Osteocyte (in vitro differentiated cells): ENCODE measurements around the gene RCN2. TPM values are rescaled to one million over a fixed set of nuclear protein-coding genes. Genes with fewer than 3 reads are reported as not detected.

ENCODE experiments used
- DNase-seq: peaks from one replicate; pipeline ENCODE4 v3.0.0; 2021; ENCODE audit warnings: mixed read lengths; ENCODE audit not compliant: unreplicated experiment; ENCODE audit errors: extremely low spot score
- H3K27ac Mint-ChIP-seq: one replicate; pipeline ENCODE4 v1.8.0; 2021; ENCODE audit warnings: mild to moderate bottlenecking, mixed read lengths; ENCODE audit not compliant: unreplicated experiment
- H3K27me3 Mint-ChIP-seq: one replicate; pipeline ENCODE4 v1.8.0; 2021; ENCODE audit warnings: mixed read lengths; ENCODE audit not compliant: unreplicated experiment
- H3K36me3 Mint-ChIP-seq: one replicate; pipeline ENCODE4 v1.8.0; 2021; ENCODE audit warnings: mixed read lengths; ENCODE audit not compliant: unreplicated experiment
- H3K4me1 Mint-ChIP-seq: one replicate; pipeline ENCODE4 v1.8.0; 2021; ENCODE audit warnings: mixed read lengths; ENCODE audit not compliant: unreplicated experiment
- H3K4me3 Mint-ChIP-seq: one replicate; pipeline ENCODE4 v1.8.0; 2021; ENCODE audit warnings: mild to moderate bottlenecking, moderate library complexity, mixed read lengths; ENCODE audit not compliant: unreplicated experiment
- H3K9me3 Mint-ChIP-seq: one replicate; pipeline ENCODE4 v1.8.0; 2021; ENCODE audit warnings: mixed read lengths; ENCODE audit not compliant: unreplicated experiment
- total RNA-seq: library from RNA; stranded (reverse); gene quantifications from 2 replicates; pipeline ENCODE4 v1.2.1, GENCODE V29; 2021
- TF ChIP-seq, protein P1 (sequence below): fragments of 200-600 bp; sonication (generic); IDR thresholded peaks from 2 replicates; pipeline ENCODE4 v1.5.0; 2021; ENCODE audit warnings: antibody characterized with exemption, mild to moderate bottlenecking, moderate library complexity

Gene RCN2
- total RNA-seq, 1 donor from 2014 or later, result 81.3 TPM

- TF ChIP-seq, protein P1, sequence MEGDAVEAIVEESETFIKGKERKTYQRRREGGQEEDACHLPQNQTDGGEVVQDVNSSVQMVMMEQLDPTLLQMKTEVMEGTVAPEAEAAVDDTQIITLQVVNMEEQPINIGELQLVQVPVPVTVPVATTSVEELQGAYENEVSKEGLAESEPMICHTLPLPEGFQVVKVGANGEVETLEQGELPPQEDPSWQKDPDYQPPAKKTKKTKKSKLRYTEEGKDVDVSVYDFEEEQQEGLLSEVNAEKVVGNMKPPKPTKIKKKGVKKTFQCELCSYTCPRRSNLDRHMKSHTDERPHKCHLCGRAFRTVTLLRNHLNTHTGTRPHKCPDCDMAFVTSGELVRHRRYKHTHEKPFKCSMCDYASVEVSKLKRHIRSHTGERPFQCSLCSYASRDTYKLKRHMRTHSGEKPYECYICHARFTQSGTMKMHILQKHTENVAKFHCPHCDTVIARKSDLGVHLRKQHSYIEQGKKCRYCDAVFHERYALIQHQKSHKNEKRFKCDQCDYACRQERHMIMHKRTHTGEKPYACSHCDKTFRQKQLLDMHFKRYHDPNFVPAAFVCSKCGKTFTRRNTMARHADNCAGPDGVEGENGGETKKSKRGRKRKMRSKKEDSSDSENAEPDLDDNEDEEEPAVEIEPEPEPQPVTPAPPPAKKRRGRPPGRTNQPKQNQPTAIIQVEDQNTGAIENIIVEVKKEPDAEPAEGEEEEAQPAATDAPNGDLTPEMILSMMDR, result no peak
- Mint-ChIP-seq H3K4me3 (no peak overlapping the region), H3K9me3 (no peaks in the 10 kb centered on the region), H3K4me1 (peaks cover 19% of the 10 kb centered on the region), H3K36me3 (peaks cover 6% of the 10 kb centered on the region), H3K27ac (no peak overlapping the region), H3K27me3 (peaks cover 42% of the 10 kb centered on the region)
- no peak for DNase-seq
These were observed 2.4 kb upstream of the RCN2 start for GRCh38 chr15:76929011-76929760.

- Mint-ChIP-seq H3K9me3 (no peaks in the 10 kb centered on the region), H3K27ac (no peak overlapping the region), H3K4me1 (peaks cover 23% of the 10 kb centered on the region), H3K4me3 (peak overlapping the region; percentile 77), H3K27me3 (peaks cover 28% of the 10 kb centered on the region), H3K36me3 (peaks cover 14% of the 10 kb centered on the region)
- TF ChIP-seq, protein P1, result no peak
- DNase-seq, result no peak
These were observed 635 bp upstream of the RCN2 start for GRCh38 chr15:76930831-76931396.

DNA sequence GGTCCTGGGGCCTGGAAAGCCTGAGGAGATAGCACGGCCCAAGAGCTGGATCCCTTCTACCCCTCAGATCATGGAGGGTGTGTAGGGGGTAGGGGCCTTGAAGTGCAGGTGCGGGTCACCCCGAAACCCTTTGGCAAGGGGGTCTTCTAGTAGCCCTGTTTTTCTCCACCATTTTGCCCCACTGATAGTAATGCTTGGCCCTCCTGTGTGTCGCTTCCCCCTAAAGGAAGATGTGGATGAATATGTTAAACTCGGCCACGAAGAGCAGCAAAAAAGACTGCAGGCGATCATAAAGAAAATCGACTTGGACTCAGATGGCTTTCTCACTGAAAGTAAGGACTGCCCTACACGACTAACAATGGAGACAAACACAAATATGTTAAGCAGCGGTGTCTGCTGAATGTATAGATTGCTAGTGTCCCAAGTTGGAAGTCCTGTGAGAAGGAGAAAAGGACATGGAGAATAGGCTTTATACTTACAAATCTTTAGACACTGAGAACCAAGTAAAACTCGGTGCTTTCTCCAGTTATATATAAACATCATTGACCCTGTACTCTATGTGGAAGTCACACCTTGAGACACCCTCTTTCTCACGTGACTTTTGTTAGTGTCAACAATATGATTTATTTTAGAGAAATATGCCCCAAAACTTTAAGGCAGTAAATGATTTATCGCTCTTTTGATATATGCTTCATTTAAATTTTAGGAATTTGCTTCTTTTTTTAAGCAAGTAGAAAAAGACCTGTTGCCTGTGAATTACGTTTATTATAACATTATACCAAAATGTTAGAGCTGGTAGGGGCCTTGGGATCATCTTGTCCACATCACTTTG, 802 bp downstream of the RCN2 start:
- H3K36me3 Mint-ChIP-seq, result peaks cover 21% of the 10 kb centered on the region
- peak overlapping the region; percentile 82 for H3K4me3 Mint-ChIP-seq
- DNase-seq, result no peak
- no peaks in the 10 kb centered on the region for H3K9me3 Mint-ChIP-seq
- H3K27me3 Mint-ChIP-seq, result peaks cover 18% of the 10 kb centered on the region
- peak overlapping the region; percentile 75 for H3K27ac Mint-ChIP-seq
- TF ChIP-seq, protein P1, result no peak
- peaks cover 23% of the 10 kb centered on the region for H3K4me1 Mint-ChIP-seq

DNA sequence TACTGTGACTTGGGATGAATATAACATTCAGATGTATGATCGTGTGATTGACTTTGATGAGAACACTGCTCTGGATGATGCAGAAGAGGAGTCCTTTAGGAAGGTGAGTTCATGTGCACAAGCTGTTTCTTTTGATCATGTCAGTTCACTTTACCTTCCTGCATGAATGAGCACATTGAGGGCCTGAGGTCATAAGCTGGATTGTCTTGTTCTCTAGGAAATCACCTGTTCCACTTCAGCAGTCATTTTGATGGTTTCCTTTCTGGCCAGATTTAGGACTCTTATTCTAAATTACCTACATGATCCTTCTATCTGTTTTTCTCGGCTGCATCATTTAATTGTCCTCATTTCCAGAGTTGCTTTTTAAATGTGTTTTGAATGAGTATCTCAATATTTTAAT, 4.1 kb downstream of the RCN2 start:
- peaks cover 27% of the 10 kb centered on the region for H3K36me3 Mint-ChIP-seq
- no peak for DNase-seq
- TF ChIP-seq, protein P1, result no peak
- H3K27me3 Mint-ChIP-seq, result no peaks in the 10 kb centered on the region
- no peak overlapping the region for H3K4me3 Mint-ChIP-seq
- no peaks in the 10 kb centered on the region for H3K9me3 Mint-ChIP-seq
- H3K4me1 Mint-ChIP-seq, result peaks cover 23% of the 10 kb centered on the region
- H3K27ac Mint-ChIP-seq, result no peak overlapping the region

- DNase-seq, result no peak
- H3K27ac Mint-ChIP-seq, result no peak overlapping the region
- no peaks in the 10 kb centered on the region for H3K27me3 Mint-ChIP-seq
- H3K9me3 Mint-ChIP-seq, result no peaks in the 10 kb centered on the region
- no peak overlapping the region for H3K4me3 Mint-ChIP-seq
- peaks cover 28% of the 10 kb centered on the region for H3K36me3 Mint-ChIP-seq
- H3K4me1 Mint-ChIP-seq, result peaks cover 18% of the 10 kb centered on the region
- TF ChIP-seq, protein P1, result no peak
These were observed 5.1 kb downstream of the RCN2 start for GRCh38 chr15:76936671-76937070.
